GM23338 (cell line): ENCODE results near the gene AUH. TPM values are rescaled to one million over a fixed set of nuclear protein-coding genes. Genes with fewer than 3 reads are reported as not detected.

ENCODE experiments used
- ATAC-seq: fragments of 200-7000 bp; cut with Tn5 transposase; 3 replicates; pipeline ENCODE4 v1.9.1; 2020
- DNase-seq: peaks from one replicate; pipeline ENCODE4 v3.0.0-alpha.2; 2015; ENCODE audit warnings: low spot score
- H2AFZ ChIP-seq: fragments of 200-600 bp; sonication (generic); 2 replicates; pipeline ENCODE4 v1.8.0; 2016; ENCODE audit warnings: antibody characterized with exemption, mild to moderate bottlenecking, moderate library complexity
- H3F3A ChIP-seq: fragments of 200-600 bp; sonication (generic); replicated peaks from 2 replicates; pipeline ENCODE4 v1.8.0; 2017; ENCODE audit warnings: antibody characterized with exemption, mixed run types, low read depth
- H3K27ac ChIP-seq: fragments of 200-600 bp; sonication (generic); 2 replicates; pipeline ENCODE4 v1.6.1; 2016; ENCODE audit warnings: low read depth
- H3K27me3 ChIP-seq: fragments of 200-600 bp; sonication (generic); 2 replicates; pipeline ENCODE4 v1.8.0; 2016; ENCODE audit warnings: mild to moderate bottlenecking, mixed run types, moderate library complexity; ENCODE audit not compliant: insufficient read depth
- H3K36me3 ChIP-seq: fragments of 200-600 bp; sonication (generic); 2 replicates; pipeline ENCODE4 v1.8.0; 2016; ENCODE audit warnings: mild to moderate bottlenecking; ENCODE audit not compliant: insufficient read depth
- H3K4me1 ChIP-seq: fragments of 200-600 bp; sonication (generic); 2 replicates; pipeline ENCODE4 v1.8.0; 2016; ENCODE audit warnings: mild to moderate bottlenecking, moderate library complexity; ENCODE audit not compliant: insufficient read depth
- H3K4me2 ChIP-seq: fragments of 200-600 bp; sonication (generic); 2 replicates; pipeline ENCODE4 v1.7.1; 2017; ENCODE audit warnings: mixed run types
- H3K4me3 ChIP-seq: fragments of 200-600 bp; sonication (generic); 2 replicates; pipeline ENCODE4 v1.6.1; 2016; ENCODE audit warnings: mixed run types
- H3K79me2 ChIP-seq: fragments of 200-600 bp; sonication (generic); replicated peaks from 2 replicates; pipeline ENCODE4 v1.8.0; 2017; ENCODE audit warnings: mild to moderate bottlenecking; ENCODE audit not compliant: insufficient read depth
- H3K9me2 ChIP-seq: fragments of 200-600 bp; sonication (generic); 2 replicates; pipeline ENCODE4 v1.8.0; 2017; ENCODE audit not compliant: insufficient read depth
- H4K20me1 ChIP-seq: fragments of 200-600 bp; sonication (generic); replicated peaks from 2 replicates; pipeline ENCODE4 v1.8.0; 2017; ENCODE audit warnings: mild to moderate bottlenecking; ENCODE audit not compliant: insufficient read depth
- H3K27ac Mint-ChIP-seq: 2 replicates; pipeline ENCODE4 v1.8.0; 2020; ENCODE audit warnings: inconsistent platforms, mild to moderate bottlenecking, moderate library complexity, mixed read lengths
- H3K27me3 Mint-ChIP-seq: 3 replicates; pipeline ENCODE4 v1.8.0; 2022; ENCODE audit warnings: low read depth, mild to moderate bottlenecking, moderate library complexity, mixed read lengths, inconsistent platforms; ENCODE audit not compliant: insufficient read depth, poor library complexity
- H3K36me3 Mint-ChIP-seq: 3 replicates; pipeline ENCODE4 v1.8.0; 2021; ENCODE audit warnings: low read depth, mild to moderate bottlenecking, inconsistent platforms, moderate library complexity, mixed read lengths
- H3K4me1 Mint-ChIP-seq: 3 replicates; pipeline ENCODE4 v1.8.0; 2020; ENCODE audit warnings: mild to moderate bottlenecking, inconsistent platforms, mixed read lengths
- H3K4me3 Mint-ChIP-seq: 3 replicates; pipeline ENCODE4 v1.8.0; 2021; ENCODE audit warnings: moderate library complexity, mild to moderate bottlenecking, inconsistent platforms, mixed read lengths
- H3K9me3 Mint-ChIP-seq: 3 replicates; pipeline ENCODE4 v1.8.0; 2020; ENCODE audit warnings: moderate library complexity, mild to moderate bottlenecking, inconsistent platforms, mixed read lengths
- CREB1 ChIP-seq: fragments of 250-450 bp; sonication (Bioruptor Pico); IDR thresholded peaks from 2 replicates; pipeline ENCODE4 v1.5.0; 2020; ENCODE audit warnings: low read depth, mild to moderate bottlenecking, moderate library complexity
- EZH2 ChIP-seq: fragments of 200-600 bp; sonication (generic); IDR thresholded peaks from one replicate; pipeline ENCODE4 v1.8.0; 2017; ENCODE audit warnings: antibody characterized with exemption, mild to moderate bottlenecking, low read depth; ENCODE audit not compliant: unreplicated experiment
- EZH2phosphoT487 ChIP-seq: fragments of 200-600 bp; sonication (generic); IDR thresholded peaks from one replicate; pipeline ENCODE4 v1.8.1; 2018; ENCODE audit warnings: antibody characterized with exemption; ENCODE audit not compliant: unreplicated experiment
- JUNB ChIP-seq: IDR thresholded peaks from one replicate; pipeline ENCODE4 v1.6.1; 2016; ENCODE audit warnings: antibody characterized with exemption; ENCODE audit not compliant: unreplicated experiment
- NANOG ChIP-seq: IDR thresholded peaks from 2 replicates; pipeline ENCODE4 v1.6.1; 2016; ENCODE audit warnings: antibody characterized with exemption, borderline replicate concordance
- POLR2AphosphoS5 ChIP-seq: IDR thresholded peaks from 2 replicates; pipeline ENCODE4 v1.6.1; 2016; ENCODE audit warnings: antibody characterized with exemption, low read depth
- STAT1 ChIP-seq: IDR thresholded peaks from one replicate; pipeline ENCODE4 v1.6.1; 2016; ENCODE audit warnings: antibody characterized with exemption; ENCODE audit not compliant: unreplicated experiment
- ZNF114 ChIP-seq: fragments of 250-450 bp; sonication (Bioruptor Pico); IDR thresholded peaks from 2 replicates; pipeline ENCODE4 v1.5.0; 2020; ENCODE audit warnings: mild to moderate bottlenecking, moderate library complexity
- ZNF331 ChIP-seq: fragments of 250-450 bp; sonication (Bioruptor Pico); IDR thresholded peaks from 2 replicates; pipeline ENCODE4 v1.5.0; 2020; ENCODE audit warnings: low read depth, mild to moderate bottlenecking, moderate library complexity
- polyA plus RNA-seq: library from polyadenylated mRNA; unstranded; fragments of >200 nt; fragmentation: Nextera tagmentation; extraction: Ambion mirVana; gene quantifications from 2 replicates; pipeline ENCODE4 v1.2.1, GENCODE V29; 2016
- total RNA-seq: library from RNA; depleted of rRNA; stranded (reverse); fragments of >200 nt; shearing (Covaris generic); gene quantifications from 2 replicates; pipeline ENCODE4 v1.2.3, GENCODE V29; 2014
- TF ChIP-seq, protein P1 (sequence below): IDR thresholded peaks from 2 replicates; pipeline ENCODE4 v1.6.1; 2016; ENCODE audit warnings: antibody characterized with exemption
- TF ChIP-seq, protein P2 (sequence below): IDR thresholded peaks from one replicate; pipeline ENCODE4 v1.6.1; 2018; ENCODE audit warnings: antibody characterized with exemption; ENCODE audit not compliant: unreplicated experiment
- TF ChIP-seq, protein P3 (sequence below): fragments of 250-450 bp; sonication (Bioruptor Pico); IDR thresholded peaks from 2 replicates; pipeline ENCODE4 v1.5.0; 2020; ENCODE audit warnings: mild to moderate bottlenecking, moderate library complexity
- TF ChIP-seq, protein P4 (sequence below), 2 experiments: fragments of 200-600 bp in 1 of 2; sonication (generic) in 1 of 2; conservative IDR thresholded peaks; 2 replicates each; pipeline versions ENCODE4 v1.5.1 to v1.6.1; 2016 to 2017; ENCODE audit warnings: antibody characterized with exemption in 2 of 2, low read depth in 2 of 2, mild to moderate bottlenecking in 2 of 2, moderate library complexity in 1 of 2

Gene AUH
- total and polyA plus RNA-seq, 2 experiments from 2014 or later: 28.8 to 34.2 TPM

DNA sequence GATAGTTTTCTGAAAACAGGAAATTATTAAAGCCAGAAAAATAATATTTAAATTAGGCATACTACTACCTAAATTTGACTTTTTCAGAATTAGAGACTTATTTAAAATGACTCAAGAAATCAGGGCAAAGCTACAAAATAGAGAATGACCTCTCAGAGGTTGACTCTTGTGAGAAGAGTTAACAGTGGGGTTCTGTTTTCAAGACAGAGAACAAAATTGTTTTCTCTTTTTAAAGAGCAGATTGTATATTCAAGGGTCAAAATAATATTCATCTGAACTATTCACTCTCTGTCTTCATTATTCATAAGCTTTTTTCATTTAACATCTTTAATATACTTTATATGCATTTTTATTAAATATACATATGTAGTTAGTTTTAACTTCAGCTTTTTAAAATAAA lies 21.9 kb upstream of the AUH start:
- H3K27me3 ChIP-seq: no peaks in the 10 kb centered on the region
- Mint-ChIP-seq H3K4me1 (no peaks in the 10 kb centered on the region), H3K4me3 (no peak overlapping the region), H3K9me3 (peaks cover 12% of the 10 kb centered on the region; the same call in 1 of the 3 replicates), H3K36me3 (no peaks in the 10 kb centered on the region; the same call in 1 of the 3 replicates), H3K27me3 (peaks cover 1% of the 10 kb centered on the region), H3K27ac (no peak overlapping the region)
- H3K27ac ChIP-seq: no peak overlapping the region
- ATAC-seq (no peak), DNase-seq (no peak)
- TF ChIP-seq, protein P1, sequence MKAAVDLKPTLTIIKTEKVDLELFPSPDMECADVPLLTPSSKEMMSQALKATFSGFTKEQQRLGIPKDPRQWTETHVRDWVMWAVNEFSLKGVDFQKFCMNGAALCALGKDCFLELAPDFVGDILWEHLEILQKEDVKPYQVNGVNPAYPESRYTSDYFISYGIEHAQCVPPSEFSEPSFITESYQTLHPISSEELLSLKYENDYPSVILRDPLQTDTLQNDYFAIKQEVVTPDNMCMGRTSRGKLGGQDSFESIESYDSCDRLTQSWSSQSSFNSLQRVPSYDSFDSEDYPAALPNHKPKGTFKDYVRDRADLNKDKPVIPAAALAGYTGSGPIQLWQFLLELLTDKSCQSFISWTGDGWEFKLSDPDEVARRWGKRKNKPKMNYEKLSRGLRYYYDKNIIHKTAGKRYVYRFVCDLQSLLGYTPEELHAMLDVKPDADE: no peak
- TF ChIP-seq POLR2AphosphoS5 (no peak), EZH2phosphoT487 (no peak), ZNF114 (CRISPR knock-in tag) (no peak), CREB1 (CRISPR knock-in tag) (no peak), STAT1 (no peak), ZNF331 (CRISPR knock-in tag) (no peak), EZH2 (no peak), JUNB (no peak), NANOG (no peak)
- TF ChIP-seq, protein P2, sequence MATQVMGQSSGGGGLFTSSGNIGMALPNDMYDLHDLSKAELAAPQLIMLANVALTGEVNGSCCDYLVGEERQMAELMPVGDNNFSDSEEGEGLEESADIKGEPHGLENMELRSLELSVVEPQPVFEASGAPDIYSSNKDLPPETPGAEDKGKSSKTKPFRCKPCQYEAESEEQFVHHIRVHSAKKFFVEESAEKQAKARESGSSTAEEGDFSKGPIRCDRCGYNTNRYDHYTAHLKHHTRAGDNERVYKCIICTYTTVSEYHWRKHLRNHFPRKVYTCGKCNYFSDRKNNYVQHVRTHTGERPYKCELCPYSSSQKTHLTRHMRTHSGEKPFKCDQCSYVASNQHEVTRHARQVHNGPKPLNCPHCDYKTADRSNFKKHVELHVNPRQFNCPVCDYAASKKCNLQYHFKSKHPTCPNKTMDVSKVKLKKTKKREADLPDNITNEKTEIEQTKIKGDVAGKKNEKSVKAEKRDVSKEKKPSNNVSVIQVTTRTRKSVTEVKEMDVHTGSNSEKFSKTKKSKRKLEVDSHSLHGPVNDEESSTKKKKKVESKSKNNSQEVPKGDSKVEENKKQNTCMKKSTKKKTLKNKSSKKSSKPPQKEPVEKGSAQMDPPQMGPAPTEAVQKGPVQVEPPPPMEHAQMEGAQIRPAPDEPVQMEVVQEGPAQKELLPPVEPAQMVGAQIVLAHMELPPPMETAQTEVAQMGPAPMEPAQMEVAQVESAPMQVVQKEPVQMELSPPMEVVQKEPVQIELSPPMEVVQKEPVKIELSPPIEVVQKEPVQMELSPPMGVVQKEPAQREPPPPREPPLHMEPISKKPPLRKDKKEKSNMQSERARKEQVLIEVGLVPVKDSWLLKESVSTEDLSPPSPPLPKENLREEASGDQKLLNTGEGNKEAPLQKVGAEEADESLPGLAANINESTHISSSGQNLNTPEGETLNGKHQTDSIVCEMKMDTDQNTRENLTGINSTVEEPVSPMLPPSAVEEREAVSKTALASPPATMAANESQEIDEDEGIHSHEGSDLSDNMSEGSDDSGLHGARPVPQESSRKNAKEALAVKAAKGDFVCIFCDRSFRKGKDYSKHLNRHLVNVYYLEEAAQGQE: no peak
- TF ChIP-seq, protein P3, sequence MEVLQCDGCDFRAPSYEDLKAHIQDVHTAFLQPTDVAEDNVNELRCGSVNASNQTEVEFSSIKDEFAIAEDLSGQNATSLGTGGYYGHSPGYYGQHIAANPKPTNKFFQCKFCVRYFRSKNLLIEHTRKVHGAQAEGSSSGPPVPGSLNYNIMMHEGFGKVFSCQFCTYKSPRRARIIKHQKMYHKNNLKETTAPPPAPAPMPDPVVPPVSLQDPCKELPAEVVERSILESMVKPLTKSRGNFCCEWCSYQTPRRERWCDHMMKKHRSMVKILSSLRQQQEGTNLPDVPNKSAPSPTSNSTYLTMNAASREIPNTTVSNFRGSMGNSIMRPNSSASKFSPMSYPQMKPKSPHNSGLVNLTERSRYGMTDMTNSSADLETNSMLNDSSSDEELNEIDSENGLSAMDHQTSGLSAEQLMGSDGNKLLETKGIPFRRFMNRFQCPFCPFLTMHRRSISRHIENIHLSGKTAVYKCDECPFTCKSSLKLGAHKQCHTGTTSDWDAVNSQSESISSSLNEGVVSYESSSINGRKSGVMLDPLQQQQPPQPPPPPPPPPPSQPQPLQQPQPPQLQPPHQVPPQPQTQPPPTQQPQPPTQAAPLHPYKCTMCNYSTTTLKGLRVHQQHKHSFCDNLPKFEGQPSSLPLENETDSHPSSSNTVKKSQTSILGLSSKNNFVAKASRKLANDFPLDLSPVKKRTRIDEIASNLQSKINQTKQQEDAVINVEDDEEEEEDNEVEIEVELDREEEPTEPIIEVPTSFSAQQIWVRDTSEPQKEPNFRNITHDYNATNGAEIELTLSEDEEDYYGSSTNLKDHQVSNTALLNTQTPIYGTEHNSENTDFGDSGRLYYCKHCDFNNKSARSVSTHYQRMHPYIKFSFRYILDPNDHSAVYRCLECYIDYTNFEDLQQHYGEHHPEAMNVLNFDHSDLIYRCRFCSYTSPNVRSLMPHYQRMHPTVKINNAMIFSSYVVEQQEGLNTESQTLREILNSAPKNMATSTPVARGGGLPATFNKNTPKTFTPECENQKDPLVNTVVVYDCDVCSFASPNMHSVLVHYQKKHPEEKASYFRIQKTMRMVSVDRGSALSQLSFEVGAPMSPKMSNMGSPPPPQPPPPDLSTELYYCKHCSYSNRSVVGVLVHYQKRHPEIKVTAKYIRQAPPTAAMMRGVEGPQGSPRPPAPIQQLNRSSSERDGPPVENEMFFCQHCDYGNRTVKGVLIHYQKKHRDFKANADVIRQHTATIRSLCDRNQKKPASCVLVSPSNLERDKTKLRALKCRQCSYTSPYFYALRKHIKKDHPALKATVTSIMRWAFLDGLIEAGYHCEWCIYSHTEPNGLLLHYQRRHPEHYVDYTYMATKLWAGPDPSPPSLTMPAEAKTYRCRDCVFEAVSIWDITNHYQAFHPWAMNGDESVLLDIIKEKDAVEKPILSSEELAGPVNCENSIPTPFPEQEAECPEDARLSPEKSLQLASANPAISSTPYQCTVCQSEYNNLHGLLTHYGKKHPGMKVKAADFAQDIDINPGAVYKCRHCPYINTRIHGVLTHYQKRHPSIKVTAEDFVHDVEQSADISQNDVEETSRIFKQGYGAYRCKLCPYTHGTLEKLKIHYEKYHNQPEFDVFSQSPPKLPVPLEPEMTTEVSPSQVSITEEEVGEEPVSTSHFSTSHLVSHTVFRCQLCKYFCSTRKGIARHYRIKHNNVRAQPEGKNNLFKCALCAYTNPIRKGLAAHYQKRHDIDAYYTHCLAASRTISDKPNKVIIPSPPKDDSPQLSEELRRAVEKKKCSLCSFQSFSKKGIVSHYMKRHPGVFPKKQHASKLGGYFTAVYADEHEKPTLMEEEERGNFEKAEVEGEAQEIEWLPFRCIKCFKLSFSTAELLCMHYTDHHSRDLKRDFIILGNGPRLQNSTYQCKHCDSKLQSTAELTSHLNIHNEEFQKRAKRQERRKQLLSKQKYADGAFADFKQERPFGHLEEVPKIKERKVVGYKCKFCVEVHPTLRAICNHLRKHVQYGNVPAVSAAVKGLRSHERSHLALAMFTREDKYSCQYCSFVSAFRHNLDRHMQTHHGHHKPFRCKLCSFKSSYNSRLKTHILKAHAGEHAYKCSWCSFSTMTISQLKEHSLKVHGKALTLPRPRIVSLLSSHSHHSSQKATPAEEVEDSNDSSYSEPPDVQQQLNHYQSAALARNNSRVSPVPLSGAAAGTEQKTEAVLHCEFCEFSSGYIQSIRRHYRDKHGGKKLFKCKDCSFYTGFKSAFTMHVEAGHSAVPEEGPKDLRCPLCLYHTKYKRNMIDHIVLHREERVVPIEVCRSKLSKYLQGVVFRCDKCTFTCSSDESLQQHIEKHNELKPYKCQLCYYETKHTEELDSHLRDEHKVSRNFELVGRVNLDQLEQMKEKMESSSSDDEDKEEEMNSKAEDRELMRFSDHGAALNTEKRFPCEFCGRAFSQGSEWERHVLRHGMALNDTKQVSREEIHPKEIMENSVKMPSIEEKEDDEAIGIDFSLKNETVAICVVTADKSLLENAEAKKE: no peak
- TF ChIP-seq, protein P4, sequence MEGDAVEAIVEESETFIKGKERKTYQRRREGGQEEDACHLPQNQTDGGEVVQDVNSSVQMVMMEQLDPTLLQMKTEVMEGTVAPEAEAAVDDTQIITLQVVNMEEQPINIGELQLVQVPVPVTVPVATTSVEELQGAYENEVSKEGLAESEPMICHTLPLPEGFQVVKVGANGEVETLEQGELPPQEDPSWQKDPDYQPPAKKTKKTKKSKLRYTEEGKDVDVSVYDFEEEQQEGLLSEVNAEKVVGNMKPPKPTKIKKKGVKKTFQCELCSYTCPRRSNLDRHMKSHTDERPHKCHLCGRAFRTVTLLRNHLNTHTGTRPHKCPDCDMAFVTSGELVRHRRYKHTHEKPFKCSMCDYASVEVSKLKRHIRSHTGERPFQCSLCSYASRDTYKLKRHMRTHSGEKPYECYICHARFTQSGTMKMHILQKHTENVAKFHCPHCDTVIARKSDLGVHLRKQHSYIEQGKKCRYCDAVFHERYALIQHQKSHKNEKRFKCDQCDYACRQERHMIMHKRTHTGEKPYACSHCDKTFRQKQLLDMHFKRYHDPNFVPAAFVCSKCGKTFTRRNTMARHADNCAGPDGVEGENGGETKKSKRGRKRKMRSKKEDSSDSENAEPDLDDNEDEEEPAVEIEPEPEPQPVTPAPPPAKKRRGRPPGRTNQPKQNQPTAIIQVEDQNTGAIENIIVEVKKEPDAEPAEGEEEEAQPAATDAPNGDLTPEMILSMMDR (conservative IDR thresholded peaks at IDR 0.05; ENCODE audit: low read depth in 2 of 2): no peak
- no peaks in the 10 kb centered on the region for H3K4me1 ChIP-seq
- no peaks in the 10 kb centered on the region for H3K79me2 ChIP-seq
- H3K9me2 ChIP-seq: no peaks in the 10 kb centered on the region
- no peak overlapping the region for H2AFZ ChIP-seq
- no peaks in the 10 kb centered on the region for H3F3A ChIP-seq
- no peak overlapping the region for H3K4me3 ChIP-seq
- H3K36me3 ChIP-seq: no peaks in the 10 kb centered on the region
- no peak overlapping the region for H3K4me2 ChIP-seq
- no peaks in the 10 kb centered on the region for H4K20me1 ChIP-seq
